PC-9 (cell line): ENCODE data around the gene PRSS48. TPM values are rescaled to one million over a fixed set of nuclear protein-coding genes. Genes with fewer than 3 reads are reported as not detected.

Experiments used
- BruUV-seq: library from RNA; stranded (reverse); fragments of 400-500 nt; replicated peaks from 2 replicates; lab custom pipeline; 2021; lab: Mats Ljungman, UMichigan
- CTCF ChIA-PET: fragments of 300-600 bp; sonication (Branson Sonifier 250); formaldehyde crosslinking; loops from one replicate; lab custom pipeline; 2022; ENCODE audit warnings: antibody characterized with exemption; lab: Charles Lee
- POLR2A ChIA-PET: fragments of 300-600 bp; sonication (Branson Sonifier 250); formaldehyde crosslinking; loops from one replicate; lab custom pipeline; 2022; ENCODE audit warnings: antibody characterized with exemption; ENCODE audit not compliant: unreplicated experiment; lab: Charles Lee
- DNase-seq, 2 experiments: peaks; one replicate each; pipeline versions ENCODE4 v3.0.0 to v3.0.0-alpha.2; 2015 to 2022; ENCODE audit warnings: mixed read lengths in 1 of 2
- H2AFZ ChIP-seq: fragments of 200-600 bp; sonication (generic); 2 replicates; pipeline ENCODE4 v1.8.1; 2017; ENCODE audit warnings: antibody characterized with exemption
- H3F3A ChIP-seq: fragments of 200-600 bp; sonication (generic); 2 replicates; pipeline ENCODE4 v1.8.1; 2017; ENCODE audit warnings: antibody characterized with exemption, mild to moderate bottlenecking, low read depth; ENCODE audit not compliant: insufficient read depth
- H3K27ac ChIP-seq: fragments of 200-600 bp; sonication (generic); 2 replicates; pipeline ENCODE4 v1.6.1; 2016; ENCODE audit warnings: mixed run types
- H3K27me3 ChIP-seq: fragments of 200-600 bp; sonication (generic); 2 replicates; pipeline ENCODE4 v1.6.1; 2016; ENCODE audit warnings: low read depth, mixed run types; ENCODE audit not compliant: insufficient read depth
- H3K36me3 ChIP-seq: fragments of 200-600 bp; sonication (generic); 2 replicates; pipeline ENCODE4 v1.6.1; 2016; ENCODE audit warnings: low read depth, mixed run types
- H3K4me1 ChIP-seq: fragments of 200-600 bp; sonication (generic); replicated peaks from 2 replicates; pipeline ENCODE4 v1.6.1; 2016; ENCODE audit warnings: mixed run types; ENCODE audit not compliant: insufficient read depth
- H3K4me2 ChIP-seq: fragments of 200-600 bp; sonication (generic); 2 replicates; pipeline ENCODE4 v1.6.1; 2017; ENCODE audit warnings: mixed run types
- H3K4me3 ChIP-seq: fragments of 200-600 bp; sonication (generic); 2 replicates; pipeline ENCODE4 v1.6.1; 2016; ENCODE audit warnings: mixed run types
- H3K79me2 ChIP-seq: fragments of 200-600 bp; sonication (generic); 2 replicates; pipeline ENCODE4 v1.6.1; 2017; ENCODE audit warnings: low read depth, mixed run types
- H3K9me2 ChIP-seq: fragments of 200-600 bp; sonication (generic); 2 replicates; pipeline ENCODE4 v1.8.1; 2017; ENCODE audit warnings: mild to moderate bottlenecking; ENCODE audit not compliant: insufficient read depth
- H3K9me3 ChIP-seq: fragments of 200-600 bp; sonication (generic); 2 replicates; pipeline ENCODE4 v1.8.1; 2016; ENCODE audit warnings: low read depth; ENCODE audit not compliant: insufficient read depth
- H4K20me1 ChIP-seq: fragments of 200-600 bp; sonication (generic); 2 replicates; pipeline ENCODE4 v1.8.1; 2017; ENCODE audit not compliant: insufficient read depth
- EZH2 ChIP-seq: fragments of 200-600 bp; sonication (generic); IDR thresholded peaks from 2 replicates; pipeline ENCODE4 v1.8.0; 2017; ENCODE audit warnings: antibody characterized with exemption, low read depth
- intact Hi-C: fragments of 100-400 bp; cut with micrococcal nuclease; formaldehyde crosslinking; loops from one replicate; pipeline ENCODE4 v1.10.0; 2022; ENCODE audit not compliant: unreplicated experiment
- total RNA-seq: library from RNA; stranded (reverse); gene quantifications from 2 replicates; pipeline ENCODE4 v1.2.3, GENCODE V29; 2021
- TF ChIP-seq, protein P1 (sequence below): fragments of 200-600 bp; sonication (generic); conservative IDR thresholded peaks from 2 replicates; pipeline ENCODE4 v1.6.1; 2017; ENCODE audit warnings: mixed run types, antibody characterized with exemption, mild to moderate bottlenecking, moderate library complexity

Gene PRSS48
- total RNA-seq, 1 experiment from 2014 or later = not detected

DNA sequence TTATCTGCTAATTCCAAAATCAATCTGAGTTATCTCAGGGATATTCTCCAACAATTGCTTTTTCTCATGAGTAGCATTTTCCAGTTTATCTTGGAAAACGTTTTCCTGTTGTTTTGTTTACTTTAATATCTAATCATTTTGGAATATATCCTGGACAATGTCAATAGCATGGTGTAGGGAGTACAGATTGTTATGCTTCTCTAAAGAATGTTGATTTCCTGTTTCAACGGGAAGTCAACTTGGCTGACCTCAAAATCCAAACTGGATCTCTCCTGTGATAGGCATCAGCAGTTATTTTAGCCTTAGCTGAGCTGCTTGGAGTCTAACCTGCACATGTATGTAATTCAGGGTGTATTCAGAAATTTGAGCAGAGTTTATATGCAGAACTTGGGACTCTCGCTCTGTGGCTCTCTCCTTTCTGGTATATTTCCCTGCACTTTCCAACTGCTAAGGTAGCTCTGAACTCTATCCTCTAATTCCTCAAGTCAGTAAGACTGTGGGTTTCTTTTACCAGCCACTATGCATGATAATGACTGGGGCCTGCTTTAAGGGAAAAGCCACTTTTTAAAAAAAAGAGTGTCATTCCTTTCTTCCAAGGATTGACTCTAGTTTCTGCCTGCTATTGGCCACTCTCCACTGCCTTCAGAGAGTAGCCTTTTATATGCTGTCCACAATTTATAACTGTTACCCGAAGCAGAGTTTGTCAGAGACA, 7.7 kb downstream of the PRSS48 start:
- POLR2A ChIA-PET = no interaction called here
- Histone ChIP-seq H3F3A (no peaks in the 10 kb centered on the region), H3K4me1 (no peaks in the 10 kb centered on the region), H3K79me2 (no peaks in the 10 kb centered on the region; the same call in 1 of the 2 replicates), H3K4me3 (no peak overlapping the region), H3K36me3 (no peaks in the 10 kb centered on the region), H3K27me3 (no peaks in the 10 kb centered on the region), H3K9me3 (no peaks in the 10 kb centered on the region), H3K9me2 (no peaks in the 10 kb centered on the region), H3K4me2 (no peak overlapping the region), H4K20me1 (no peaks in the 10 kb centered on the region), H2AFZ (no peak overlapping the region), H3K27ac (no peak overlapping the region)
- intact Hi-C loops = no loop called here
- TF ChIP-seq EZH2 = no peak
- TF ChIP-seq, protein P1, sequence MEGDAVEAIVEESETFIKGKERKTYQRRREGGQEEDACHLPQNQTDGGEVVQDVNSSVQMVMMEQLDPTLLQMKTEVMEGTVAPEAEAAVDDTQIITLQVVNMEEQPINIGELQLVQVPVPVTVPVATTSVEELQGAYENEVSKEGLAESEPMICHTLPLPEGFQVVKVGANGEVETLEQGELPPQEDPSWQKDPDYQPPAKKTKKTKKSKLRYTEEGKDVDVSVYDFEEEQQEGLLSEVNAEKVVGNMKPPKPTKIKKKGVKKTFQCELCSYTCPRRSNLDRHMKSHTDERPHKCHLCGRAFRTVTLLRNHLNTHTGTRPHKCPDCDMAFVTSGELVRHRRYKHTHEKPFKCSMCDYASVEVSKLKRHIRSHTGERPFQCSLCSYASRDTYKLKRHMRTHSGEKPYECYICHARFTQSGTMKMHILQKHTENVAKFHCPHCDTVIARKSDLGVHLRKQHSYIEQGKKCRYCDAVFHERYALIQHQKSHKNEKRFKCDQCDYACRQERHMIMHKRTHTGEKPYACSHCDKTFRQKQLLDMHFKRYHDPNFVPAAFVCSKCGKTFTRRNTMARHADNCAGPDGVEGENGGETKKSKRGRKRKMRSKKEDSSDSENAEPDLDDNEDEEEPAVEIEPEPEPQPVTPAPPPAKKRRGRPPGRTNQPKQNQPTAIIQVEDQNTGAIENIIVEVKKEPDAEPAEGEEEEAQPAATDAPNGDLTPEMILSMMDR = no peak
- BruUV-seq = no TSS peak
- CTCF ChIA-PET = interaction anchor here (0.6 kb wide), 1 partner anchor 9 kb away, joined by 4 read pairs; no protein-coding TSS in a partner anchor
- DNase-seq = no peak

GRCh38 chr4:151287409-151287808, 10.4 kb downstream of the PRSS48 start:
- Histone ChIP-seq H3K9me2 (no peaks in the 10 kb centered on the region), H3K27ac (no peak overlapping the region), H3K79me2 (peaks cover 4% of the 10 kb centered on the region; the same call in 1 of the 2 replicates), H3K9me3 (no peaks in the 10 kb centered on the region), H3K27me3 (no peaks in the 10 kb centered on the region), H3K4me1 (no peaks in the 10 kb centered on the region), H3K36me3 (no peaks in the 10 kb centered on the region), H3K4me3 (no peak overlapping the region), H2AFZ (no peak overlapping the region), H3K4me2 (no peak overlapping the region), H3F3A (no peaks in the 10 kb centered on the region), H4K20me1 (no peaks in the 10 kb centered on the region)
- no peak for TF ChIP-seq EZH2
- TF ChIP-seq, protein P1 = no peak
- CTCF ChIA-PET = no interaction called here
- POLR2A ChIA-PET = no interaction called here
- no TSS peak for BruUV-seq
- intact Hi-C loops = no loop called here
- DNase-seq = no peak

GRCh38 chr4:151291485-151291884, 14.5 kb downstream of the PRSS48 start:
- H3K4me3 ChIP-seq = no peak overlapping the region
- BruUV-seq = no TSS peak
- no peak overlapping the region for H3K27ac ChIP-seq
- no peaks in the 10 kb centered on the region for H3K27me3 ChIP-seq
- no peaks in the 10 kb centered on the region for H3F3A ChIP-seq
- POLR2A ChIA-PET = no interaction called here
- H3K79me2 ChIP-seq = peaks cover 7% of the 10 kb centered on the region; the same call in 1 of the 2 replicates
- CTCF ChIA-PET = interaction anchor here (0.5 kb wide), 1 partner anchor 313 kb away, joined by 4 read pairs; no protein-coding TSS in a partner anchor
- H3K36me3 ChIP-seq = no peaks in the 10 kb centered on the region
- DNase-seq = no peak
- intact Hi-C loops = no loop called here
- no peaks in the 10 kb centered on the region for H3K9me2 ChIP-seq
- no peaks in the 10 kb centered on the region for H3K9me3 ChIP-seq
- no peak overlapping the region for H2AFZ ChIP-seq
- H3K4me2 ChIP-seq = no peak overlapping the region
- TF ChIP-seq, protein P1 = no peak
- TF ChIP-seq EZH2 = no peak
- no peaks in the 10 kb centered on the region for H4K20me1 ChIP-seq
- H3K4me1 ChIP-seq = no peaks in the 10 kb centered on the region
